ENCODE measurements around the gene BORA.
"Not testable (repeated sequence)": the region's sequence is repeated elsewhere in the genome, so short reads cannot be mapped to it uniquely, and the experiment has no call there.

The BORA gene

GRCh38 chr13:72763411-72763810 lies 35.7 kb downstream of the BORA start:
- no peaks in the 10 kb centered on the region for H3K27me3 ChIP-seq (replicated peaks; ENCODE audit: control insufficient read depth, insufficient read depth, low read length)
- peaks cover 10% of the 10 kb centered on the region for H3K36me3 ChIP-seq (ENCODE audit: control insufficient read depth, insufficient read depth, low read length)
- TF ChIP-seq CTCF (IDR thresholded peaks at IDR 0.05; ENCODE audit: insufficient read depth, low read length, poor library complexity, severe bottlenecking): no peak
- no peak for DNase-seq (ENCODE audit: extremely low read depth, insufficient read length)
- no peak overlapping the region for H3K4me3 ChIP-seq (replicated peaks; ENCODE audit: low read depth, low read length)

- no peaks in the 10 kb centered on the region for H3K27me3 ChIP-seq (replicated peaks; ENCODE audit: control insufficient read depth, insufficient read depth, low read length)
- H3K36me3 ChIP-seq (ENCODE audit: control insufficient read depth, insufficient read depth, low read length): peaks cover 8% of the 10 kb centered on the region
- TF ChIP-seq CTCF (IDR thresholded peaks at IDR 0.05; ENCODE audit: insufficient read depth, low read length, poor library complexity, severe bottlenecking): no peak
- DNase-seq (ENCODE audit: extremely low read depth, insufficient read length): no peak
- H3K4me3 ChIP-seq (replicated peaks; ENCODE audit: low read depth, low read length): no peak overlapping the region
These were observed 46.3 kb downstream of the BORA start for GRCh38 chr13:72774019-72774418.

- H3K36me3 ChIP-seq (ENCODE audit: control insufficient read depth, insufficient read depth, low read length): peaks cover 4% of the 10 kb centered on the region; the same call in 1 of the 2 replicates
These were observed 54.0 kb downstream of the BORA start, which contains the start of the genes DIS3 and PIBF1 for GRCh38 chr13:72781451-72782439. DIS3 (minus strand) TSS chr13:72781900; CDS start chr13:72781832, 68 bp downstream. PIBF1 (plus strand) TSS chr13:72782133; CDS start chr13:72783470, 1,337 bp downstream.

GRCh38 chr13:72782717-72783116 lies 55.0 kb downstream of the BORA start:
- Histone ChIP-seq H3K4me3 (replicated peaks; ENCODE audit: low read depth, low read length) (peak overlapping the region; percentile 92), H3K36me3 (ENCODE audit: control insufficient read depth, insufficient read depth, low read length) (no peaks in the 10 kb centered on the region), H3K27me3 (replicated peaks; ENCODE audit: control insufficient read depth, insufficient read depth, low read length) (no peaks in the 10 kb centered on the region)
- TF ChIP-seq CTCF (IDR thresholded peaks at IDR 0.05; ENCODE audit: insufficient read depth, low read length, poor library complexity, severe bottlenecking): no peak
- no peak for DNase-seq (ENCODE audit: extremely low read depth, insufficient read length)

More at GRCh38 chr13:72781451-72782439, 54.0 kb downstream of the BORA start, which contains the start of the genes DIS3 and PIBF1:
- Histone ChIP-seq H3K4me3 (replicated peaks; ENCODE audit: low read depth, low read length) (peak within 1 kb of the TSS; percentile 92), H3K27me3 (replicated peaks; ENCODE audit: control insufficient read depth, insufficient read depth, low read length) (no peaks in the 10 kb centered on the region)
- no peak for TF ChIP-seq CTCF (IDR thresholded peaks at IDR 0.05; ENCODE audit: insufficient read depth, low read length, poor library complexity, severe bottlenecking)
- DNase-seq (ENCODE audit: extremely low read depth, insufficient read length): peak; percentile 95

GRCh38 chr13:72784679-72785078 lies 57.0 kb downstream of the BORA start:
- not testable (repeated sequence) for DNase-seq (ENCODE audit: extremely low read depth, insufficient read length); H3K27me3 ChIP-seq (replicated peaks; ENCODE audit: control insufficient read depth, insufficient read depth, low read length); H3K36me3 ChIP-seq (ENCODE audit: control insufficient read depth, insufficient read depth, low read length); H3K4me3 ChIP-seq (replicated peaks; ENCODE audit: low read depth, low read length)

- no peak for DNase-seq (ENCODE audit: extremely low read depth, insufficient read length)
- Histone ChIP-seq H3K4me3 (replicated peaks; ENCODE audit: low read depth, low read length) (no peak overlapping the region), H3K36me3 (ENCODE audit: control insufficient read depth, insufficient read depth, low read length) (peaks cover 2% of the 10 kb centered on the region; the same call in 1 of the 2 replicates), H3K27me3 (replicated peaks; ENCODE audit: control insufficient read depth, insufficient read depth, low read length) (no peaks in the 10 kb centered on the region)
- TF ChIP-seq CTCF (IDR thresholded peaks at IDR 0.05; ENCODE audit: insufficient read depth, low read length, poor library complexity, severe bottlenecking): no peak
These were observed 61.1 kb downstream of the BORA start for GRCh38 chr13:72788831-72789230.

All from GM06990 (cell line).